GM21367 (cell line): ENCODE measurements around the gene PYGB.
"Not testable (repeated sequence)": the region's sequence is repeated elsewhere in the genome, so short reads cannot be mapped to it uniquely, and the experiment has no call there.

Experiments used
- ATAC-seq: cut with Tn5 transposase; IDR thresholded peaks from one replicate; pipeline ENCODE4 v1.9.1; 2021; ENCODE audit not compliant: unreplicated experiment

Gene PYGB

DNA sequence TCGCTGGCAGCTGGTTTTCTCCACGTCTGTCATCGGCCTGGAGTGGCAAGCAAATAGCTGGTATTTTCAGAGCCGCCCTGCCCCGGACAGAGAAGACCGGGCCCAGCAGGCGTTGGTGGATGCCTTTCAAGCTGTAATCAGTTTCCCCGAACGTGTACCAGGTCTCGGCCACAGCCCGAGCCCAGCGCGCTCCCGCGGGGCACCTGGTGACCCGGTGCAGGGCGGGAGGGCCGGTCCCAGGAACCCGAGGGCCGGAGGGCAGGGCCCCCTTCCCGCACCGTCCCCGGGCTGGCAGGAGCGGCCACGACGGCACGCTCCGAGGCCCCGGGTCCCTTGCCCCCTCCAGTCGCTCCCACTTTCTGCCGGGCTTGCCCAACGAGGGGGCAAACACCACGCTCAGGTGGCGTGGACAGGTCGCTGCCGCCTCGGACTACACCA lies 348 bp upstream of the PYGB start:
- ATAC-seq: peak; percentile 30

DNA sequence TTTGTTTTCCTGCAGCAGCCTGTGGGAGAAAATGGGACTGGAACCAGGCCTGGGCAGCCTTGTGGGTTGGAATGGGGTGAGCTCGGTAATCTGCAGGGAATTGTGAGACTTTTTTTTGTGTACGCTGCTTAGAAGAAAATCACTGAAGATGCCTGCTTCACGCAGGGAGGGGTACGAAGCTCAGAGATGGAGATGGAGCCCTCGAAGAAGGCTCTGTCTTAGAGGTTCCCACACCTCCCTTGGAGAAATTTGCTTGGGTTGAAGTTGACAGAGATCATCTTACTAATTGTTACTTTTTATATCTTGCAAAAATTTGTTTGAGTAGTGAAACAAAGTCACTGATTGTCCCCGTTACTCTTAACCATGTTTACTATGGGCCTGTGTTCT lies 894 bp downstream of the PYGB start:
- no peak for ATAC-seq

GRCh38 chr20:25249198-25249931 lies 1.5 kb downstream of the PYGB start:
- ATAC-seq: no peak

DNA sequence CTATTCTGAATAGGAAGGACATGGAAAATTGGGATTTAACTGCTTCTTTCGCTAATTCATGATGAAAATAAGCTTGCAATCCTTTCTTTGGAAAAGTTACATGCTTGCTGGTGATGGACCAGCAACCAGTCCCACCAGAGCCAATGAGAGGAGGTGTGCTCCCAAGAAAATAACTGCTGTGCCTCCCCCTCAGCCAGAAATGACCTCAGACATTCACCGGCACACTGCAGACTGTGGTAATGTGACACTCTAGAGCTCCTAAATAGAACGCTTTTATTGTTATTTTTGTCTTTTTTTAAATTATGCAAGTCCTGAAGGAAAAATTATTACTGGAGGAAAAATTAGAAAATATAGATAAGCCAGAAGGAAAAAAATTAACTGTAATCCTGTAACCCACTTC lies 2.6 kb downstream of the PYGB start:
- ATAC-seq: no peak

DNA sequence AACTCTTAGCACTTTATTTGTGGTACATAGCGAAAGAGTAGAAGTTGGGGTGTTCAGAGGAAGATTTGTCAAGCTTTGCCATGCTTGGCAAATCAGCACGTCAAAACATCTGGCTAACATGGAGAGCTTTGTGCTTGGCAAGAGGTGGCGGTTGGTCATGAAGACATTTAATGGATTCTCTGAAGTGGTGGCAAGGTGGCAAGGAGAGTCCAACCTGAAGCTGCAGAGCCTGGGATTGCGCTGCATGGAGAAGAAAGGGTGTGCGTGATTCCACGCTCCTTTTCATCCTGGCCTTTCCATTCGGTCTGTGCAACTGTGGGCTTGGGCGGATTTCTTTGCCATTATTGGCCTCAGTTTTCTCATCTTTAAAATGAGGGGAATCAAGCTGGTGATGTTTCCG lies 3.1 kb downstream of the PYGB start:
- no peak for ATAC-seq

GRCh38 chr20:25251558-25251957 lies 3.7 kb downstream of the PYGB start:
- ATAC-seq: no peak

- no peak for ATAC-seq
Observed at GRCh38 chr20:25252230-25252651, 4.4 kb downstream of the PYGB start.

GRCh38 chr20:25252686-25253421 lies 5.0 kb downstream of the PYGB start:
- no peak for ATAC-seq

DNA sequence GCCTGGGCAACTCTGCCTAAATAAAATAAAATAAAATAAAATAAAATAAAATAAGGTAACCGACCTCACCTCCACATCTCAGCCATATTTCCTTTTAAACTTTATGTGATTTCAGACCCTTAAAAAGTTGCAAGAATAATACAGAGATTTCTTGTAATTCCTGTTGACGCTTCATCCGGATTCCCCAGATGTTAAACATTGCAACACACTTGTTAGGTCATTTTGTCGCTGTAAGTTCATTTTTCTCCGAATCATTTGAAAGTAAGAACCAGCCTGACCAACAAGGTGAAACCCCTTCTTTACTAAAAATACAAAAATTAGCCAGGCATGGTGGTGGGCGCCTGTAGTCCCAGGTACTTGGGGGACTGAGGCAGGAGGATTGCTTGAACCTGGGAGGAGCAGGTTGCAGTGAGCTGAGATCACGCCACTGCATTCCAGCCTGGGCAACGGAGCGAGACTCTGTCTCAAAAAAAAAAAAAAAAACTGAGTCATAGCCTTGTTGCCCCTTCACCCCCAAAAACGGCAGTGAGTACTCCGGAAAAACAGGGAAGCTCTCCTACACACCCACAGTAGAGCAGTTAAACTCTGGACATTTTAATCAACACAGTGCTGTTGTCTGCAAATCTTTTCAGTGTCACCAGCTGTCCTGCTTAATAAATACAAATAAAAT lies 5.9 kb downstream of the PYGB start:
- no peak for ATAC-seq

DNA sequence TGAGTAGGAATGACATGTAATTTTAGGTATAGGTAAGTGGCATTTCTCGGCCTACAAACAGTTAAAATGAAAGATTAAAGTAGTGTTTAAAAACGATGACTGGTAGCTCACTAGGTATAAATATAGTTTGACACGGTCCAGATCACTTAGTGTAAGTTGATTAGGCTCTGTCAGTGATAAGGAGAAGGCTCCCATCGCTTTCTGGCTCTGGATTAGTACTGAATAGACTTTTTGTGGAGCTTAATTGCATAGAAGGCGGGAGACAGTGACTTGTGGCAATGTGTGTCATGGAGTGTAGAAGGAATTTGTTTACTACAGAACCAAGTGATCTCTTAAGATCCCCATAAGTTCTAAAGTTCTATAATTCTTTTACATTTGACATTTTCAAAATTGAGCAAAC lies 6.7 kb downstream of the PYGB start:
- no peak for ATAC-seq

DNA sequence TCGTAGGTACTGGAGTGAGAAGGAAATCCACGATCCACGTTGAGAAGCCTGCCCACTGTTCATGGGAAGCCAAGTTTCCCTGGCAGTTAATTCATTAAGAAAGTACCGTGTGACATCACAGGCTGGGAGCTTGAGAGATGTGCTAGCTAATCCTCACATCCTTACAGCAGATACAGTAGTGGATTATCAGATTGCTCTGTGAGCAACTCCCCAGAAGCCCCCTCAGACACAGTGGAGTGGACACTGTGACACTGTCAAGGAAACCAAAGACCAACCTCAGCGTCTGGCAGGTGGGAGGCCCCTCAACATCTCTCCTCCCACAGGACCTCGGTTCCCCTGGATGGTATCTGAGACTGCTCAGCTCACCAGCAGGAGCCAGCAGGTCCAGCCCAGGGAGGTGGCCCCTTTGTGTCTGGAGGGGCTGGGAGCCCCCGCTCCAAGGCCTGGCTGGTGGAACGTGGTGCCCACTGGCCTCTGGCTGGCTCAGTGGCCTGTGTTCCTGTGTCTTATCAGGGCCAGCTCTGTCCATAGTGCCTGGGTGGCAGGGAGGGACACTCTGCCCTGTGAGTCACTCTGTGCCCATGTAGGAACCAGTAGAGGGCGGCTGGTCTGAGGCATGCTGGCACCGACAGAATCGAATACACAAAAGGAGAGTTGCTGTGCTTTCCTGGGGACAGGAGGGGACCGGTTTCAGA lies 7.2 kb downstream of the PYGB start:
- no peak for ATAC-seq

DNA sequence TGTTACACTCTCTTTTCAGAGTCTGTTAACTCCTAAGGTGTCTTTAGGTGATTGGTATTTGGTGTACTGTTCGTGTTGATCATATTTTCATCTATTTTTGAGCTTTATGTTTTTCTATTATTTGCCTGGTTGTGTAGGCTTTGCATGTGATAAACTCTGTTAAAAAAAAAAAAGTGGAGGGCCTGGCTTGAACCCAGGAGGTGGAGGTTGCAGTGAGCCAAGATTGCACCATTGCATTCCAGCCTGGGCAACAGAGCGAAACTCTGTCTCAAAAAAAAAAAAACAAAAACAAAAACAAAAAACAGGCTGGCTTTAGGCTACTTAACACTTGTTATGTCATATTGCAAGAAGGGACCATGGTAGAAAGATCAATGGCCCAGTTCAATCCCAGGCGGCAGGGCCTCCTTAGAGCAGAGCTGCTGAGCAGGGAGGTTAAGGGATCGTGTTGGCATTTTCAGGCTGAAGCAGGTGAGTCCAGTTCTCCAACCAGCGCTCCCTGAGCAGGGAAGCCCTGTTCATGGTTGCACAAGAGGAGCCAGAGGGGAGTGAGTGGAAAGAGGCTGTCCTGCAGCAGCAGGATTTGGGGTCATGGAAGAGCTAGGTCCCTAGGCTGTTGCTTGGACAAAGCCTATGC lies 8.5 kb downstream of the PYGB start:
- no peak for ATAC-seq

GRCh38 chr20:25257130-25257529 lies 9.2 kb downstream of the PYGB start:
- no peak for ATAC-seq

- ATAC-seq: no peak
Observed at GRCh38 chr20:25257756-25258475, 10.0 kb downstream of the PYGB start.

DNA sequence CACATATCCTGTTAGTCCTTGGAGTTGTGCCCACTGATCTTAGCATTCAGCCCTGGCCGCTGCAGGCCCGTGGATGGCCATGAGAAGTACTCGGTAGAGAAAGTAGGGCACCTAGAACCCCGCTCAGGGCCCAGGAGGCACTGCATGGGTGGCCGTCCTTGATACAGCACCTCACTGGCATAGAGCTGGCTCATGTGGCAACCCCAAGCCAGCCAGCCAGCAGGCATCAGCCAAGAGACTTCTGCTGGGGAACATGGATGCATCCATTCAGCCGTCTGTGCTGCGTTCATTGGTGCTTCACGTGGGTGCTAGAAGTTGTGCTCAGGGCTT lies 10.6 kb downstream of the PYGB start:
- no peak for ATAC-seq

DNA sequence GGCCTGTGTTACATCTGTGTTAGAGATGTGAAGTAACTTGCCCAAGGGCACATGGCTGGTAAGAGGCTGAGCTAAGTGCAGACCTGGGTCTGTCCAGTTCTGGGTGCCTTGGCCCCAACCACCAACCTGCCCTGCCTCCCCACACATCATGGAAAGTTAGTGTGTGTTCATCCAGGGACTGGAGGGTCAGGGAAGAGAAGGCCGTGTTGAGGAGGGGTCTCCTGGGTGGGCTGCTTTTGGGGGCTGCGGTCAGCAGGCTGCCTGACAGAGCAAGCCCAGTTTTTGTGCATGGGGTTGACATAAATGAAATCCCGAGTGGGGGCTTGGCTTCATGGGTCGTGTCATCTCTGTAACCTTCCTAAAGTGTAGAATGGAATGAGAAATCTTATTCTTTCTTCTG lies 10.9 kb downstream of the PYGB start:
- ATAC-seq: no peak

DNA sequence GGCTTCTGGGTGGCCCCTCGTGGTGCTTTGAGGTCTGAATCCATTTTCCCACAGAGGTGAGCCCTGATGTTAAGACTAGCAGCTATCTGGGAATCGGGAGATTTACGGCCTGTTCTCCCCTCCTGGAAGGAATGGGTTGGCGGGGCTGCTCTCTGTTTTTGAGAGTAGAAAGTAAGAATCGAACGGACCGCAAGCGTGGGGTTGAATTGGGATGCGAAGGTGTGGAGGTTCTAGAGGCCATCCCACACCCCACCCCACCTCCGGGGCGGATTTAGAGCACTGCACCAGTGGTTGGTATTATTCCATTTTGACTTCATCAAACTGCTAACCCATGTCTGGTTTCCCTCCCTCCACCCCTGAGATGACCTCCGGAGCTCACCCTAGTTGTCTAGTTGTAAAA lies 11.5 kb downstream of the PYGB start:
- no peak for ATAC-seq

DNA sequence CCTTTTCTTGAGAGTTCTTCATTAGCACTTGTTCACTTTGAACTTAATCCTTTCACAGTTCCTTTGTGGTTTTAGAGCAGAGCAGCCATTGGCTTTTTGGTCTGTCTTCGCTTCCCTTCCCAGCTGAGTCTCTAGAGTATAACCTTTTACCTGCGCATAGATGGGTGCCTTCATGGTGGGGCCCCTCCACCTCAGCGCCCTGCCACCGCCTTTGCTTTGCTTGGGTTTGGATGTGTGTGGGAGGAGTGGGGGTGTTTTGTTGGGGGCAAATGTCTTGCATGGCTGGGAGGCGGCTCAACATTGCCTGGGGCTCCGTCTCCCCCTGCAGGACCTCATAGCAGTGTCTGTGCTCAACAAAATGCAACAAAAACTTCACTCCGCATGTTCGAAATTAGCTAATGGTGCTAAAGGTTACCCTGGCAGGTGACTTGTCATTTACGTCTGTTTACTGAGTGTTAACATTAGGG lies 11.9 kb downstream of the PYGB start:
- ATAC-seq: no peak

GRCh38 chr20:25260770-25261437 lies 13.0 kb downstream of the PYGB start:
- not testable (repeated sequence) for ATAC-seq
